ENCODE measurements around the gene REEP1. TPM values are rescaled to one million over a fixed set of nuclear protein-coding genes. Genes with fewer than 3 reads are reported as not detected.

REEP1 gene
- total RNA-seq, 4 donors from 2014 or later = 0.34 to 5.2 (median 2.4) TPM

DNA sequence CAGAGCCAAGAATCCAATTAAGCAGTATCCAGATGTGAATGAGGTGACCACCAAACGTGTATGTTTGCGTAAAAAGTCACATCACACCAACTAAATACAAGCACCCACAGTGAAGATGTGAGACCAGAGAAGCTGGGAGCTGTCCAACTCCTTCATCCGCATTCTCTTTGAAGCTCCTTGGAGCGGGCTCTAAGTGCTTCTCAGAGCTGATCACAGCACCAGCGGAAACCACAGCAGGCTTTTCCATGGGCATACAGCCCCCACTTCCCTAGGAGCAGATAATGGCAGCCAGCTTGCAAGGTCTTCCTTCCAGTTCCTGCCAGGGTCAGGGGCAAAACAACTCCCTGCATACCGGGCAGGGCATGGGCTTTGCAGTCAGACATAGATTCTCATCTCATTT lies 36.4 kb downstream of the REEP1 start:
- no peak overlapping the region for H3K27ac ChIP-seq
- WGBS = 76% methylated on average over 5 of the region's 6 CpGs
- peak in 1 of 2 donors; percentile 8 for DNase-seq (ENCODE audit: low spot score in 2 of 2)

DNA sequence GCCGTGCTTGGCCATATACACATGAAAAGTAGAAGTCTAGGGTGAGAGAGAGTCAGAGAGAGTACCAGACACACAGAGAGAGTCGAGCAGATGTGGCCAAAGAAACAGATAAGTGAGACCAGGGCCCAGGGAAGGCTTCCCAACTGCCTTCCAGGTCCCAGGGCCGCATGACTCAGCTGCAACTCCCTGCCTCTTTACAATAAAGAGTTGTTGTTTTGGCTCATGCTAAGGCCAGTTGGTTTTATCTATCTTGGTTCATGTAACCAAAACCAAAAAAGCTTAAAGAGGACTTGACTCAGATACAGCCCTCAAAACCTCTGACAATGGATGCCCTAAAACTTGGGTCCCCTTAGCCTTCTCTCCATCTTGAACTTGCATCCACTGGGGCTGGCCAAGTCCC lies 36.9 kb downstream of the REEP1 start:
- no peak for TF ChIP-seq POLR2AphosphoS5 (IDR thresholded peaks at IDR 0.05)
- TF ChIP-seq EP300 (IDR thresholded peaks at IDR 0.05) = no peak
- TF ChIP-seq, protein P1, sequence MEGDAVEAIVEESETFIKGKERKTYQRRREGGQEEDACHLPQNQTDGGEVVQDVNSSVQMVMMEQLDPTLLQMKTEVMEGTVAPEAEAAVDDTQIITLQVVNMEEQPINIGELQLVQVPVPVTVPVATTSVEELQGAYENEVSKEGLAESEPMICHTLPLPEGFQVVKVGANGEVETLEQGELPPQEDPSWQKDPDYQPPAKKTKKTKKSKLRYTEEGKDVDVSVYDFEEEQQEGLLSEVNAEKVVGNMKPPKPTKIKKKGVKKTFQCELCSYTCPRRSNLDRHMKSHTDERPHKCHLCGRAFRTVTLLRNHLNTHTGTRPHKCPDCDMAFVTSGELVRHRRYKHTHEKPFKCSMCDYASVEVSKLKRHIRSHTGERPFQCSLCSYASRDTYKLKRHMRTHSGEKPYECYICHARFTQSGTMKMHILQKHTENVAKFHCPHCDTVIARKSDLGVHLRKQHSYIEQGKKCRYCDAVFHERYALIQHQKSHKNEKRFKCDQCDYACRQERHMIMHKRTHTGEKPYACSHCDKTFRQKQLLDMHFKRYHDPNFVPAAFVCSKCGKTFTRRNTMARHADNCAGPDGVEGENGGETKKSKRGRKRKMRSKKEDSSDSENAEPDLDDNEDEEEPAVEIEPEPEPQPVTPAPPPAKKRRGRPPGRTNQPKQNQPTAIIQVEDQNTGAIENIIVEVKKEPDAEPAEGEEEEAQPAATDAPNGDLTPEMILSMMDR (IDR thresholded peaks at IDR 0.05) = no peak
- no peak for TF ChIP-seq POLR2A (IDR thresholded peaks at IDR 0.05)
- Histone ChIP-seq H3K4me3 (no peak overlapping the region), H3K36me3 (no peaks in the 10 kb centered on the region), H3K9me3 (no peaks in the 10 kb centered on the region), H3K27me3 (no peaks in the 10 kb centered on the region), H3K4me1 (peaks cover 10% of the 10 kb centered on the region), H3K27ac (no peak overlapping the region)
- peak in 1 of 2 donors; percentile 13 for DNase-seq (ENCODE audit: low spot score in 2 of 2)
- WGBS = 80% methylated on average over 3 of the region's 3 CpGs

More for the DNA sequence above, 36.4 kb downstream of the REEP1 start:
- H3K27me3 ChIP-seq = no peaks in the 10 kb centered on the region
- H3K4me3 ChIP-seq = no peak overlapping the region
- no peaks in the 10 kb centered on the region for H3K36me3 ChIP-seq
- TF ChIP-seq, protein P1 (IDR thresholded peaks at IDR 0.05) = no peak
- no peak for TF ChIP-seq EP300 (IDR thresholded peaks at IDR 0.05)
- H3K4me1 ChIP-seq = peaks cover 10% of the 10 kb centered on the region
- no peaks in the 10 kb centered on the region for H3K9me3 ChIP-seq

DNA sequence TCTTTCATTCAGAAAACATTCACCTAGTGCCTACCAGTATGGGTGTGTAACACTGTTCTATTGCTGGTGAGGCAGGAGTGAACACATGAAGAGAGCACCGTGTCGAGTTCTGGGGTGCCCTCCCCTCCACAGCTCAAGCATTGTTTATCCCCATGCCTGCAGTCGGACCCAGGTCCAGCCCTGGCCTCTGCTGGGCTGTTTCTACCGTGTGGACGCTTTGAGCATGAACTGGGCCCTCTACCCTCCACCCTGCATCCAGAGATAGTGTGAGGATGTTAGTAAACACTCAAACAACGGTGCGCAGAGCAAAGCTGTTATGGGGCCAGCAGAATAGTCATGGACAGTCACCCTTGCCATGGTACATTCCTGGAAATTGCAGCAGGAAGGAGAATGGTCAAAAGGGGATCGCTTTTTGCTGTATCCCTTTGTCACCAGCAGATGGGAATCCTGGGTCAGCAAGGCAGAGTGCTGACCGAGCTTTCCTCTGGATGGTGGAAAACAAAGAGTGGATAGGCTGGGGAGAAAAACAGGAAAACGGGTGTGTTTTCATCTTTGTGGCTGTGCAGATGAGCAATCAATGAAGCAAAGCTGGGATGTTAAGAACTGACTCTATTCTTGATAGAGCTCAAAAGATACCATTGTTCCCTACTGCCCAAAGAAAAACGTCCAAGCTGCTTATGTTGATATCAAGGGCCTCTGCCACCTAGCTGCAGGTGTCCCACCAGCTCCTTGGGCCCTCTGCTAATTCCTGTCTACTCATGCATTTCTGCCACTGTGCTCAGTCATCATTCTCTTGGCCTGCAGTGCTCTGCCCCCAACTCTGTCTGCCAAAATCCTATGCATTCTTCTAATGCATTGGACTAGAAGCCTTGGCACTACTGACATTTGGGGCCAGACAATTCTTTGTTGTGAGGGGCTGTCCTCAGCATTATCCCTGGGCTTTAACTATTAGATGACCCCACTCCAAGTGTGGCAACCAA lies 38.7 kb downstream of the REEP1 start:
- WGBS = 67% methylated on average over 9 of the region's 11 CpGs
- TF ChIP-seq, protein P1 (IDR thresholded peaks at IDR 0.05) = no peak
- TF ChIP-seq POLR2A (IDR thresholded peaks at IDR 0.05) = no peak
- Histone ChIP-seq H3K4me1 (peaks cover 10% of the 10 kb centered on the region), H3K4me3 (no peak overlapping the region), H3K9me3 (no peaks in the 10 kb centered on the region), H3K27me3 (no peaks in the 10 kb centered on the region), H3K27ac (no peak overlapping the region), H3K36me3 (no peaks in the 10 kb centered on the region)
- peak in 1 of 2 donors; percentile 52 for DNase-seq (ENCODE audit: low spot score in 2 of 2)

DNA sequence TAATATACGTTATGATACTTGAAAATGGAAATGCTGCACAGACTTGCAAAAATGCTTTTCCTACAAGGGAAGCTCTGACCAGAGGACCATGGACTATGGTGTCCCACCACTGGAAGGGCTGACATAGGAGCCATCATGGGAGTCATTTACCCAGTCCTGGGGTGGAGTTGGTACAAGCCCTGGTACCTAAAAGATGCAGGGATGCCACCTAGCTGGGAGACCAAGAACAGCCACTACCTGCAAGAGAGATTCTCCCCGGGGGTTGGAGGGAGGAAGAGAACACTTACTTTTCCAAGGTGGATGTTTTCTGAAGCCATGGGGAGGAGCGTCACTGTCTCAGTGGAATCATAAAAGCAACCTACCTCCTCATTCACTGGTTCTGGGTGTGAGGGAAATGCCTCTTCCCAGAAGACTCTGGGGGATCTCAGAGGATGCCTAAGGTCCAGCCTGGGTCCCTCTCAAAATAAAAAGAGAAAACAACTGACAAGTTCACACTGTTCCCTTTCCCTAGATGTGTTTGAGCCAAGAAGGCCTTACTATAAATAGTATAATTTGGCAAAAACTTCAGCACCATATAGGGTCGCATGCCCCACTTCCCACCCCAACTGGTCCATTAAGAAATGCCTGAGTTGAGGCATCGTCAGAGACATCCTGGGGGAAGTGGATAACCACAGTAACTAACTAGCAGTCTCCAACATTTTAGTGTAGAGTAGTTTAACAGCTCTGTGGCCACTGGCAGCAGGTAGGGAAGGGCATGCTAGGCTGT lies 39.9 kb downstream of the REEP1 start:
- Histone ChIP-seq H3K4me3 (no peak overlapping the region), H3K4me1 (peaks cover 9% of the 10 kb centered on the region), H3K27me3 (no peaks in the 10 kb centered on the region), H3K36me3 (no peaks in the 10 kb centered on the region), H3K27ac (no peak overlapping the region), H3K9me3 (no peaks in the 10 kb centered on the region)
- TF ChIP-seq, protein P1 (IDR thresholded peaks at IDR 0.05) = no peak
- TF ChIP-seq POLR2A (IDR thresholded peaks at IDR 0.05) (no peak), POLR2AphosphoS5 (IDR thresholded peaks at IDR 0.05) (no peak), EP300 (IDR thresholded peaks at IDR 0.05) (no peak)
- DNase-seq (ENCODE audit: low spot score in 2 of 2) = peak in 1 of 2 donors; percentile 37
- WGBS = 73% methylated on average over 4 of the region's 5 CpGs

DNA sequence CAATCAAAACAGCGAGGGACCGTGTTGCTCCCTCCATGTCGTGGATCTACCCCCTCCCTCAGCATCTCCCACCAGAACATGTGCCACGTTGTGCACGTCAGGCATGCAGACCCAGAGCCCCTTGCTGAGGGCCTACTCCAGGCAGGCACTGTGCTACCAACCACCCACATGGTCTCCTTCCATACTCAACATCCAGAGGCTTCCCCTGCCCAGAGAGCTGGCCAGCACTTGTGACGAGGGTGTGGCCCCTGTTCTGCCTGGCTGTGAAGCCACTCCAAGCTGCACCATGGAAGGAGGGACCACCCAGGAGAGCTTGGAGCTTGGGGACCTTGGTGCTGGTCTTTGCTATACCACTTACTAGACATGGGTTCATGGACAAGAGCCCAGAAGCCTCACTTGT lies 40.5 kb downstream of the REEP1 start:
- H3K27ac ChIP-seq = no peak overlapping the region
- 86% methylated on average over 6 of the region's 6 CpGs for WGBS
- no peaks in the 10 kb centered on the region for H3K27me3 ChIP-seq
- no peaks in the 10 kb centered on the region for H3K9me3 ChIP-seq
- peak in 1 of 2 donors; percentile 29 for DNase-seq (ENCODE audit: low spot score in 2 of 2)
- TF ChIP-seq, protein P1 (IDR thresholded peaks at IDR 0.05) = no peak
- TF ChIP-seq POLR2A (IDR thresholded peaks at IDR 0.05) (no peak), POLR2AphosphoS5 (IDR thresholded peaks at IDR 0.05) (no peak), EP300 (IDR thresholded peaks at IDR 0.05) (no peak)
- no peak overlapping the region for H3K4me3 ChIP-seq
- no peaks in the 10 kb centered on the region for H3K36me3 ChIP-seq
- H3K4me1 ChIP-seq = peaks cover 3% of the 10 kb centered on the region

All from suprapubic skin (tissue), 4 donors.